KMS-11 (cell line): ENCODE results near the gene PRXL2B.
"Not testable (repeated sequence)": the region's sequence is repeated elsewhere in the genome, so short reads cannot be mapped to it uniquely, and the experiment has no call there.

Experiments used
- H2AFZ ChIP-seq: fragments of 200-600 bp; sonication (generic); 2 replicates; pipeline ENCODE4 v1.6.1; 2016; ENCODE audit warnings: antibody characterized with exemption, mixed run types, low read depth
- H3K27ac ChIP-seq: fragments of 200-600 bp; sonication (generic); 2 replicates; pipeline ENCODE4 v1.6.1; 2016; ENCODE audit warnings: mild to moderate bottlenecking, mixed run types
- H3K27me3 ChIP-seq: fragments of 200-600 bp; sonication (generic); 2 replicates; pipeline ENCODE4 v1.6.1; 2017; ENCODE audit warnings: mild to moderate bottlenecking, low read depth, mixed run types, moderate library complexity; ENCODE audit not compliant: insufficient read depth
- H3K36me3 ChIP-seq: fragments of 200-600 bp; sonication (generic); 2 replicates; pipeline ENCODE4 v1.6.1; 2017; ENCODE audit warnings: mild to moderate bottlenecking, mixed run types; ENCODE audit not compliant: insufficient read depth
- H3K4me1 ChIP-seq: fragments of 200-600 bp; sonication (generic); 2 replicates; pipeline ENCODE4 v1.6.1; 2016; ENCODE audit warnings: mild to moderate bottlenecking, low read depth, mixed run types; ENCODE audit not compliant: poor library complexity, severe bottlenecking
- H3K4me2 ChIP-seq: fragments of 200-600 bp; sonication (generic); 2 replicates; pipeline ENCODE4 v1.7.0; 2016; ENCODE audit warnings: mild to moderate bottlenecking, mixed run types
- H3K4me3 ChIP-seq: fragments of 200-600 bp; sonication (generic); IDR thresholded peaks from 2 replicates; pipeline ENCODE4 v1.6.1; 2017; ENCODE audit warnings: low read depth, low read length, mixed read lengths; ENCODE audit not compliant: insufficient read depth
- H3K79me2 ChIP-seq: fragments of 200-600 bp; sonication (generic); 2 replicates; pipeline ENCODE4 v1.6.1; 2016; ENCODE audit warnings: low read depth, mixed run types; ENCODE audit not compliant: insufficient read depth
- H3K9ac ChIP-seq: fragments of 200-600 bp; sonication (generic); 2 replicates; pipeline ENCODE4 v1.6.1; 2016; ENCODE audit warnings: mild to moderate bottlenecking, mixed run types
- H4K20me1 ChIP-seq: fragments of 200-600 bp; sonication (generic); 2 replicates; pipeline ENCODE4 v1.6.1; 2016; ENCODE audit warnings: mild to moderate bottlenecking, mixed run types; ENCODE audit not compliant: insufficient read depth
- TF ChIP-seq, protein P1 (sequence below): fragments of 200-600 bp; sonication (generic); conservative IDR thresholded peaks from 2 replicates; pipeline ENCODE4 v1.6.1; 2017; ENCODE audit warnings: low read depth, mild to moderate bottlenecking, antibody characterized with exemption, low read length, moderate library complexity, mixed read lengths

The PRXL2B gene

DNA sequence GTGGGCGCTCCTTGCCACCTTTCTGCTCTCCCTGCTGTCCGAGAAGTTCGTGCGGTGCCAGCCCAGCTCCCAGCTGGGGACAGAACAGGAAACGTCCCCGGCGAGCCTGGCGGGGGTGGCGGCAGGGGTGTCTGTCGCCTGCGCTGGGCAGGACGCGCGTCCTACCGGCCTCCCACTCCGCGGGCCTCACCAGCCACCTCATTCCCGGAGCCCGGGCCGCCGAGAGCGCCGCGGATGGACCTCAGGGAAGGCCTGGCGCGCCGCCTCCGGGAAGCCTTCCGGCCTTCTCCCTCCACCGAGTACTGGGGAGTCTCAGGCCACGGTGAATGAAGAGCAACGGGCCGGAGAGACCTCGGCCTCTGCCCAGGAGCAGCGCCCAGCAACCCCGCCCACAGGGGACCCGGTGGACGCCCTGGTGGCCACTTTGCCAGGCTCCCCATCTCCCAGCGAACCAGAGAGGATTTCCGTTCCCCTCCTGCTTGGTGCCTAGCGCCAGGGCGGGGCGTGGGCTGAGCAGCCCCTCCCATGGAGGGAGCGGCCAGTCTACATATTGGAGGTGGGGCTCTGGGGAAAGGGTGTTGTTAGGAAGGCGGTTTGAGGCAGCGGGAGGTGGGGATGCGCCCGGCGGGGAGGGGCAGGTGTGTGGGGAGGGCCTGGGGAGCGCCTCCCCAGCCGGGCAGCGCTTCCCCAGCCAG, 39.9 kb upstream of the PRXL2B start:
- H3K4me3 ChIP-seq: no peak overlapping the region
- H3K4me2 ChIP-seq: peak overlapping the region; percentile 99
- H3K36me3 ChIP-seq: no peaks in the 10 kb centered on the region
- H3K9ac ChIP-seq: peak overlapping the region; percentile 76
- peak overlapping the region; percentile 63; the same call in 1 of the 2 replicates for H2AFZ ChIP-seq
- no peaks in the 10 kb centered on the region for H4K20me1 ChIP-seq
- peaks cover 31% of the 10 kb centered on the region for H3K4me1 ChIP-seq
- TF ChIP-seq, protein P1, sequence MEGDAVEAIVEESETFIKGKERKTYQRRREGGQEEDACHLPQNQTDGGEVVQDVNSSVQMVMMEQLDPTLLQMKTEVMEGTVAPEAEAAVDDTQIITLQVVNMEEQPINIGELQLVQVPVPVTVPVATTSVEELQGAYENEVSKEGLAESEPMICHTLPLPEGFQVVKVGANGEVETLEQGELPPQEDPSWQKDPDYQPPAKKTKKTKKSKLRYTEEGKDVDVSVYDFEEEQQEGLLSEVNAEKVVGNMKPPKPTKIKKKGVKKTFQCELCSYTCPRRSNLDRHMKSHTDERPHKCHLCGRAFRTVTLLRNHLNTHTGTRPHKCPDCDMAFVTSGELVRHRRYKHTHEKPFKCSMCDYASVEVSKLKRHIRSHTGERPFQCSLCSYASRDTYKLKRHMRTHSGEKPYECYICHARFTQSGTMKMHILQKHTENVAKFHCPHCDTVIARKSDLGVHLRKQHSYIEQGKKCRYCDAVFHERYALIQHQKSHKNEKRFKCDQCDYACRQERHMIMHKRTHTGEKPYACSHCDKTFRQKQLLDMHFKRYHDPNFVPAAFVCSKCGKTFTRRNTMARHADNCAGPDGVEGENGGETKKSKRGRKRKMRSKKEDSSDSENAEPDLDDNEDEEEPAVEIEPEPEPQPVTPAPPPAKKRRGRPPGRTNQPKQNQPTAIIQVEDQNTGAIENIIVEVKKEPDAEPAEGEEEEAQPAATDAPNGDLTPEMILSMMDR: no peak
- H3K27ac ChIP-seq: peak overlapping the region; percentile 92
- H3K79me2 ChIP-seq: no peaks in the 10 kb centered on the region
- H3K27me3 ChIP-seq: no peaks in the 10 kb centered on the region

DNA sequence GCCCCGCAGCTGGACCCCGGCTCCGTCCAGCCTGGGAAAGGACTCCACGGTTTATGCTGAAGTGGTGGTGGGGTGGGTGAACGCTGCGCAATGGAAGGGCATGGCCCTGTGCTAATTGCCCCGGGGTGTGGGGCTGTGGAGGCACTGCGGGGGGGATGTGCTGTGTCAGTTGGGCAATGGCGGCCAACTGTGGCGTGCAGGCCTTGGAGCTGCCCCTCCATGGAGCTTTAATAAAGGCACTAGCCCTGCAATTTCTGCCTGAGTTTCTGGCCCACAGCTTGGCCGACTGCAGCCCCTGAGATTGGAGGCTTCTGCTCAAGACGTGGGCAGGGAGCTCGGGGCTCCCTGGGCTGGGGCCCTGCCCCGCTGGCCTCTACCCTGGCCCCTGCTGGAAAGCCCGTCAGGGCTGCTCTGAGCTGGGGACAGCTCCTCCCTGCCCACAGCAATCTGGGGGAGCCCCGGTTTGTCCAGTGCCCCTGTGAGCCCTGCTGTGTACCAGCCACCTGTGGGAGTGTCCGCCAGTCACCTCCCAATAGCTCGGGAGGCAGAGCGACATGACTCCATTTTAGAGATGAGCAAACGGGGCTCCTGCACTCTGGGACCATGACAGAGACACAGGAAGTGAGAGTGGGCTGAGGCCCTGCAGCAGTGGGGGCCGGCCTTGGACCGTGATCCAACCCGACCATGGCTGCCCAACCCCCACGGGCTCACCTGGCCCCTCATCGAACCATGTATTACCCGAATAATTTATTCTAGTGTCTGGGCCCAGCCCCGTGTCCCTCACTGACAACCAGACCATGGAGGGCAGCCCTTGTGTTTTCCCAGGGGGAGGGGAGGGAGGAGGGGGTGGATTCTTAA, 39.1 kb upstream of the PRXL2B start:
- Histone ChIP-seq H3K4me3 (peak overlapping the region; percentile 54), H2AFZ (peak overlapping the region; percentile 63), H3K4me1 (peaks cover 29% of the 10 kb centered on the region), H3K9ac (peak overlapping the region; percentile 76), H3K79me2 (no peaks in the 10 kb centered on the region), H3K36me3 (no peaks in the 10 kb centered on the region), H3K27me3 (no peaks in the 10 kb centered on the region), H3K27ac (peak overlapping the region; percentile 92), H3K4me2 (peak overlapping the region; percentile 99), H4K20me1 (no peaks in the 10 kb centered on the region)
- TF ChIP-seq, protein P1: no peak

DNA sequence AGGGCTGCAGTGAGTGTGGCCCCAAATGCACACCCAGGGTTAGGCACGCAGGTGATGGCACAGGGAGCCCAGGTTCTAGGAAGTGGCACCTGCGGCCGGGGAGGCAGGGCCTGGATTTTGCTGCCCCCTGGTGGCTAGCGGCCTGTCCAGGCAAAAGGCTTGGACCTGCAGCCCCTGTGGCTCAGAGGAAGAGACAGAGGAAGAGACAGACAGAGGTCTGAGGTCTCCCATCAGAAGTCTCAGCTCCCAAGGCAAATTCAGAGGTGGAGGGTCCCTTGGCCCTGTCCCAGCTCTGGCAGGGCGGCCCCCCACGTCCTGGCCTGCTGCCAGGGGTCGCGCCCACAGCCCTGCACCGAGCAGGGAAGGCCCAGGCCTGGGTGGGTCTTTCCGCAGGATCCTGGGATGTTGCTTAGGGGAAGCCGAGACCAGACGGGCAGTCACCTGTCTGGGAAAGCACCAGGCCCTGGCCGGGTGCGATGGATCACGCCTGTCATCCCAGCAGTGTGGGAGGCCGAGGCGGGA, 38.4 kb upstream of the PRXL2B start:
- H3K4me1 ChIP-seq: peaks cover 29% of the 10 kb centered on the region
- peak overlapping the region; percentile 99 for H3K4me2 ChIP-seq
- TF ChIP-seq, protein P1: peak; percentile 96
- peak overlapping the region; percentile 76 for H3K9ac ChIP-seq
- H2AFZ ChIP-seq: peak overlapping the region; percentile 63
- no peaks in the 10 kb centered on the region for H3K79me2 ChIP-seq
- H3K27ac ChIP-seq: peak overlapping the region; percentile 92
- H4K20me1 ChIP-seq: no peaks in the 10 kb centered on the region
- no peaks in the 10 kb centered on the region for H3K36me3 ChIP-seq
- H3K27me3 ChIP-seq: no peaks in the 10 kb centered on the region
- peak overlapping the region; percentile 54 for H3K4me3 ChIP-seq

DNA sequence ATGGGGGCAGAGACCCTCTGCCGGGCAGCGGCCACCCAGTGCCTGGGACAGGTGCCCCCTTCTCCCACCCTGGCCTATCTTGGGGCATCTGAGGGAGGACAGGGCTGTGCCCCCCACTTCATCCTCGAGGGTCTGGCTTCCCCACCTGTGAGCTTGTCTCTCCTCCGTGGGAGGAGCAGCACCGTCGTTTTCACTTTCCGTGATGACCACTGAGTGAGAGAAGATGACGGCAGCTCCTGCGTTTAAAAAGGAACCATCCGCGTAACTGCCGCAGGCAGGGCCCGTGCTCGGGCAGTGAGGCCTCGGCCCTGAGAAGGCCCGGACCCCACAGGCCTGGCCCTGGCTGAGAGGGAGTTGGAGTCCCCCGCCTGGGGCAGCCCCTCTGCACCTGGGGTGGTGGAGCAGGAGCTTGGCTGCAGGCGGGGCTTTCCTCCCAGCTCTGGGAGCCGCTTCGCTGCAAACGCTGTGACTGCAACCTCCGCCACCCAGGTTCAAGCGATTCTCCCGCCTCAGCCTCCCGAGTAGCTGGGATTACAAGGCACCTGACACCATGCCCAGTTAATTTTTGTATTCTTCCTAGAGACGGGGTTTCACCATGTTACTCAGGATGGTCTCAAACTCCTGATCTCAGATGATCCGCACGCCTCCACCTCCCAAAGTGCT, 37.1 kb upstream of the PRXL2B start:
- Histone ChIP-seq H2AFZ (peak overlapping the region; percentile 63), H3K9ac (peak overlapping the region; percentile 76; the same call in 1 of the 2 replicates), H3K4me2 (peak overlapping the region; percentile 99), H3K4me1 (peaks cover 29% of the 10 kb centered on the region), H3K27ac (peak overlapping the region; percentile 92)
- not testable (repeated sequence) for H3K27me3 ChIP-seq, H3K4me3 ChIP-seq, H3K36me3 ChIP-seq, H4K20me1 ChIP-seq, H3K79me2 ChIP-seq

DNA sequence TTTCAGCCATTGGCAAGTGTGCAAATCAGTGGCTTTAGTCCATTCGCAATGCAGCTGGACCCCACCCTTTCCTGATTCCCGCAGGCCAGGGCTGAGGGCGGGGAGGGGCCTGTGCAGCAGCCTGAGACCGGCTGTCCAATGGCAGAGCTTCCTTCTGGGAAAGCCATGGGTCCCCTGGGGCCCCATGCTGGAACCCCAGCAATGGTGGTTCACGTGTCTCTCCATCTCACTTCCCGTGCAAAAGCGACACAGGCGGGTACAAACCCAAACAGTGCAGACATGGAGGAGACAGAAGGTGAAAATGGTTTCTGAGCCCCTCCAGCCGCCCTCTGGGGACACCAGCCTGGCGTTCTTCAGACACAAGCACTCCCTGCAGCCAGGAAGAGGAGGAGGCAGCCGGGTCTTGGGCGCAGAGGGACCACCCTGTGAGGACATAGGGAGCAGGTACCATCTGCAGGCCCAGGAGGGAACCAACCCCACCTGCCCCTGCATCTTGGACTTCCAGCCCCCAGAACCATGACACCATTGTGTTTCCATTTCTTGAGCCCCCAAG, 36.2 kb upstream of the PRXL2B start:
- not testable (repeated sequence) for H4K20me1 ChIP-seq, H3K9ac ChIP-seq, H3K79me2 ChIP-seq, H3K4me2 ChIP-seq, H3K4me3 ChIP-seq, H3K36me3 ChIP-seq, H3K27ac ChIP-seq, H2AFZ ChIP-seq, H3K27me3 ChIP-seq
- H3K4me1 ChIP-seq: peaks cover 34% of the 10 kb centered on the region

DNA sequence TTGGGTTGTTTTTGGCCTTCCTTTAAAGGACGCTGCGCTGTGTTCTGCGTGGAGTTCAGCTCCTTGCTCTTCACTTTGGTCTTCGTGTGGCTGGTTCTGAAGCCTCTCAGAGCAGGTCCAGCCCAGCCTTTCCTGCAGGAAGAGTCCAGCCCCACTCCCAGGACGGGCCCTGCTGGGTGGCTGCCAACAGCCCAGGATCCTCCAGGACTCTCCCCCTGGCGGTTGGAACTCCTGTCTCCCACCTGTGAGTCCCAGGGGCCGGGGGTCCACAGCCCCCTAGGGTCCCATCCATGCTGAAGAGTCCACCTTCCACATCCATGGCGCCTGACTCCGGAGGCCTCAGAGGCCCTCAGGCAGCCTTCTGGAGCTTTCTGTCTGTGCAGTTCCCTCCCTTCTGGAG, 35.0 kb upstream of the PRXL2B start:
- H3K4me1 ChIP-seq: peaks cover 33% of the 10 kb centered on the region

More for the DNA sequence above, 35.0 kb upstream of the PRXL2B start:
- H3K27ac ChIP-seq, H3K4me2 ChIP-seq, H3K4me3 ChIP-seq, H3K9ac ChIP-seq, H3K36me3 ChIP-seq, H4K20me1 ChIP-seq, H3K79me2 ChIP-seq, H2AFZ ChIP-seq, H3K27me3 ChIP-seq: not testable (repeated sequence)
